ENCODE measurements around the gene CTSZ.
"Not testable (repeated sequence)": the region's sequence is repeated elsewhere in the genome, so short reads cannot be mapped to it uniquely, and the experiment has no call there.

The CTSZ gene

DNA sequence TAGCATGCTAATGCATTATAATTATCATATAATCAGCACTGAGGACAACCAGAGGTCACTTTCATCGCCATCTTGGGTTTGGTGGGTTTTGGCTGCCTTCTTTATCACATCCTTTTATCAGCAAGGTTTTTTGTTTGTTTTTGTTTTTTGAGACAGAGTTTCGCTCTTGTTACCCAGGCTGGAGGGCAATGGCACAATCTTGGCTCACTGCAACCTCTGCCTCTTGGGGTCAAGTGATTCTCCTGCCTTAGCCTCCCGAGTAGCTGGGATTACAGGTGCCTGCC lies 4.8 kb upstream of the CTSZ start:
- not testable (repeated sequence) for DNase-seq

DNA sequence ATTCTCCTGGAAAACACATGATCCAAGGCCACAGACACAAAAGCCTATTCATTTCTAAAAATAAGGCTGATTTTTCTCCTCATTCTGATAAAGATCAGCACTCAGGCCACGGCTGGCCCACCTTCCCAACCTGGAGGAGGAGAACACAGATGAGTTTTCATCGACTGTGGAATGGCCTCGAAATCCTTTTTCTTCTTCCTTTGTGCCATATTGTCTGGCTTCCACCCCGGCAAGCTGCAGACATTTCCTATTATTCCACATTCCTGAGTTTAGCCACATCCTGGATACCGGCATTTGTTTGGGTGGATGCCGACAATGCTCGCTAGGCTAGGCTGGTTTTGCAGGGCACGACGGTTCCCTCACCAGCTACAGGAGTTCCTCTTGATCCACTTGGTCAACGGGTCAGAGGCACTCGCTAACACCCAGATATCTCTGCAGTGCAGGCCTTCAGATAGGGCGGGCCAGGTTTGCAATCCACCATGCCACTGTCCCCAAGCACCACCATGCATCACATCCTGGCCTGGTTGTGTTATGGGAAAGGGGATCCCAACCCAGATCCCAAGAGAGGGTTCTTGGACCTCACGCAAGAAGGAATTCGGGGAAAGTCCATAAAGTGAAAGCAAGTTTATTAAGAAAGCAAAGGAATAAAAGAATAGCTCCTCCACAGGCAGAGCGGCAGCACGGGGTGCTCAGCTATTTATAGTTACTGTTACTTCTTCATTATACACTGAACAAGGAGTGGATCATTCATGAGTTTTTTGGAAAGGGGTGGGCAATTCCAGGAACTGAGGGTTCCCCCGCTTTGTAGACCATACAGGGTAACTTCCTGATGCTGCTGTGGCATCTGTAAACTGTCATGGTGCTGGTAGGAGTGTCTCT lies 4.2 kb upstream of the CTSZ start:
- no peak for DNase-seq

DNA sequence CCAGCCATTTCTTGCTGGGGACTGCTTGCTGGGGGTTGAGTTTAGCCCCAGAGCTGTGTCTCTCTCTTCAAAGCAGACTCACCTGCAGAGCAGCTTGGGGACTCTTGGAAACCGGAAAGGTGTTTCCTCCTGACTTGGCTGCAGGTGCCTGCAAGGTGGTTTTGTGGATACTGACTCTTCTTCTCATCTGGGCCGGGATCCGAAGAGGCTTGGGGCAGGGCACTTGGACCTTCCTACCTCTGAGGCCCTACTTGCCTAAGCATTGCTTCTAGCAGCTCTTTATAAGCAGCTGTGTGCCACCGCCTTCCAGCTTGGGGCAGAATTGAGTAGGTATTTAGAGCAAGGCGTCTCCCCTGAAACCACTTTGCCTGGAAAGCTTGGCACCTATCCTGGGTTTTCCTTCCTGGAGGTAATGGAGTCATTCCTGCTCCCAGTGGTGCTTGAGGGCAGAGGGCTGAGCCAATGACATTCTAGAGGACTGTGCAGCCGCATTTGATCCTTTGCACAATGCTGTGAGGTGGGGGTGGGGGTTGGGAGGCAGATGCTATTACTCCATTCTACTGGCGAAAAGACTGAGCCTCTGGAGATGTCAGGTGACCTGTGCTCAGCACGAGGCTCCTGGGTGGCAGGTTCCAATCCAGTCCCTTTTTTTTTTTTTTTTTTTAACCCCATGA lies 3.4 kb upstream of the CTSZ start:
- no peak for DNase-seq

DNA sequence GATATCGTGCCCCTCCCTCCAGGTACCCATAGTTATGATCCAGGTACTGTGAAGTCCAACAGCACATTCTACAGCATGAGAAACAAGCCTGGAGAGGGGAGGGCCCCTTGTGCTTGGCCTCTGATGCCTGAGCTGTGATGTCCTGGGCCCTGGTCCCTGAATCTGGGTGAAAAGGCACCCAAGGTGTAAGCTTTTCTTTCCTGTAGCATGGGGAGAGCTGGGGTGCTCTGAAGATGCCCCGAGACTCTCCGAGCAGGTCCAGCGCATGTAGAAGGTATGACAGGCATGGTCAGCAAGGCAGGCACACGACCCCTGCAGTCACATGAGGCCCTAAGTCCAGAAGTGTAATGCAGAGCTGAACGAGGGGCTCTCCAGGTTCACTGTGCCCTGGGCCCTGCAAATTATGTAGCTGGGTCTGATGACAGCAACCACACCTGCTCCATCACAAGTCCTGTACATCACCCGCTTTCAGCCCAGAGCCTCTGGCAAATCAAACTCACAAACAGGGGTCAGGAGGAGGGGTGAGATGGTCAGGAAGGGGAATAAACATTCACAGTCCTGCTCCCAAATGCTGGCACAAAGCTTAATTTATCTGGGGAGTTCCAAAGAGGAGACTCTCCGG lies 1.8 kb upstream of the CTSZ start:
- DNase-seq = no peak

DNA sequence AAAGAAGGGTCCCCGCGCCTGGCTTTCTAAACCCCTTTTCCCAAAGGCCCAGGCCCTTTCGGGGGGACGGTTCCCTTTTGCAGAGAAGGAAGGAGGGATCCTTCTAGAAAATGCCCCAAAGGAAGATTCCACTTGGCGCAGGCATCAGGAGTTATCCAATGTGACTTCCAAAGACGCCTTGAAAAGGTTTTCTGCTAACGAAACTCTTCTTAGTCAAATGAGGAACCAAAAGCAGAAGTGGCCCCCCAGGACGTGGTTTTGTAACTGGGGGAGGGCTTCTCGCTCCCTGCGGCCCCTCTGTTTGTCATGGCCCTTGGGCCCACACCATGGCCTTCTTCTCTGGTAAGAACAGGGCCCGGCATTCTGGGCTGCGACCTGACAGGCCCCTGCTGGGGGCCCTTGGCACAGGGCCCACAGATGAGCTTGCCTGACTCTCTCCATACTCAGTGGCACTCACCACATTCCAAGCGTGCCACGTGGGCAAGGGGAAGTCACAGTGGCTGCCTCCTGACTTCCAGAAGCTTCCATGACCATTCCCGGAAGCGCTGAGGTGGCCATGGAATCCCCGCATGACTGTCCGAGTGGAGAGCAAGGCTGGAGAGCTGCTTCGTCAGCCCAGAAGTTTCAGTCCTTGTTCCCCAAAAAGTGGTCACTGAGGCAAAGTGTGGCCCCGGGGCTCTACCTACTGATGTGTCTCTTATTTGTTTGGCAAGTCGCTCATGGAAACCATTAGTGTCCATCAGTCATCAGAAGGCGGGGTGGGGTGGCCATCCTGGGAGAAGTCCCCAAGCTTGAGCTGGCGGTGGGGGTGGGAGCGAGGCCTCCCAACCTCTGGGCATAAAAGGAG lies 834 bp upstream of the CTSZ start:
- DNase-seq = no peak

DNA sequence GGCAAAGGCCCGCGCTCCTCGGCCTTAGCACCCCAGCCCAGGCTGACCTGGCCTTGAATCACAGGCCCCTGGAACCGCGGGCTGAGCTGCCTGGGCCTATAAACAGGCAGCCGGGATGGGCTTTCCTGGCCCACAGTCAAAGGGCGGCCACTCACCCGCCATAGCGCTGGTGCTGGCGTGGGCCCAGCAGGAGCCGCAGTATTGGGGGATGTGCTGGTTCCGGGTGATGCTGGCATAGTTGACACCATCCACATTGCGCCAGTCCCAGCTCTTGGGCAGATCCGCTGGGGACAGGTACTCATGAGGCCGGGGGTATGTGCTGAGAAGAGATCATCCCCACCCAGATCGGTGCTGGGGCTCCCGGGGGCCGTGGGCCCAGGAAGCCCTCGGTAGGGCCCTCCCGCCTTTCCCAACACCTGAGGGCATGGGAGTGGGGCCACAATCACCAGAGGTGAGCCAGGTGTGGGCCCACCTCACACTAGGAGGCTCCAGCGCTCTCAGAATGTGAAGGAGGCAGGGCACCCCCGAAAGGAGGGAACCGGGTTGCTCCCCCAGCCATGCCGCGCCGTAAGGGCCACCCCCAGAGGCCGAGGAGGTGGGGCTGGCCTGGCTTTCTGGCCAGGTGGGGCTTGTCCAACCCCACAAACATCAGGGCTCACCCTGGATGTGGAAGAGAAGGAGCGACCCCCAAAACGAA lies 739 bp downstream of the CTSZ start:
- DNase-seq = no peak

DNA sequence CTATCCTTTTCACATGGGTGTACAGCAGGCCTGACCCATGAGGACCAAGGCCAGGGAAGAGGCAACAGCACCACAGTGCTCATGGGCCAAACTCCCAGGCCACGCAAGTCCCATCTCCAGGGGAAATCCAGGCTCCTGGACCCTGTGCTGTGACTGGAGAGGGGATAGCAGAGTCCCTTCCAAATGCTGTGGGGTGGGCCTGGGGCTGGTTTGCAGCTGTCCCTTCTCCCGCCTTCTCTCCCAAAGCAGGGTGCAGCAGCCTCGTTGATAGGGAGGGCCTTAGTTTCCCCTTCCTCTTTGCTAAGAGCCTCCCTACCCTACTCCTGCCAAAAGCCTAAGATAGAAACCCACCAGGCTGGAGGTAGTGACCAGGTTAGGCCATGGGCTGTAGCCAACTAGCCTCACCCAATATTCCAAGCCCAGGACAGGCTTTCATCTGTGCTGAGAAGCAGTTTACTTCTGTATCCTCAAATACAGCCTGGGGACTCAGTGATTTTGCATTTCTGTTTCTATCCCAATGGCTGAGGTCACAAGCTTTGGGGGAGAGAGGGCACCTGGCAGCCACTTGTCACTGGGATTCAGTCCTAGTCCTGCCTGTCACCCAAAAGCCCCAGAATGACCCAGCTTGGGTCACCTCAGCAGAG lies 1.4 kb downstream of the CTSZ start:
- no peak for DNase-seq

DNA sequence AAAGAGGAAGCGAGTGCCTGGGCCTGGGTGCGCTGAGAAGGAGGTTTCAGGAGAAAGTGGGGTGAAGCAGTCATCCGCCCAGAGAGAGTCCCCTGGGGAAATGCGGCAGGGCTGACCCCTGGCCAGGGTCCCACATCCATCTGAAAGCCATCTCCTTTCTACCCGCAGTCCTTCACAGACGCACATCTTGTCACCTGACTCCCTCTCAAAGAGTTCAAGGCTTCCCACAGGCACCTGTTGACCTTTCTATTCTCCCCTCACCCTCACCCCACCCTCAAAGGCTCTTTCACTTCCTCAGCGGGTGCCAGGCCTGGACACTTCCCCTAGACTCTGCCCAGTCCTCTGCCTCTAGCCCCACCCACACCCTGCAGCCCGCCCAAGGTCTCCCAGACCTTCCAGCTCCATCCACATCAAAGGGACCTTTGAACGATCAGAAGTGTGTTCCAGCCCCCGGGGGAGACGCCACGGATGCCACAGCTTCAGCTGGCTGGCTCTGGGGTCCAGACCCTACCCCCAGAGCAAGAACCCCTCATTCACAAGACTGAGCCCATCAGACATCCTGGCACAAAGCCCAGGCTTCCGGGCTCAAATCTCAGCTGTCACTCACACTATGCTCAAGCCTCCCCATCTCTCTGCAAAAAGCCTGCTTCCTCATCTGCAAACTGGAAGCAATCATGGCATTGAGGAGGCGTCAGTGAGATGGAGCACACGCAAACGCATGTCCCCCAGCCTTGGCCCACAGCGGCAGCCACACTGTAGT lies 2.1 kb downstream of the CTSZ start:
- DNase-seq = no peak

DNA sequence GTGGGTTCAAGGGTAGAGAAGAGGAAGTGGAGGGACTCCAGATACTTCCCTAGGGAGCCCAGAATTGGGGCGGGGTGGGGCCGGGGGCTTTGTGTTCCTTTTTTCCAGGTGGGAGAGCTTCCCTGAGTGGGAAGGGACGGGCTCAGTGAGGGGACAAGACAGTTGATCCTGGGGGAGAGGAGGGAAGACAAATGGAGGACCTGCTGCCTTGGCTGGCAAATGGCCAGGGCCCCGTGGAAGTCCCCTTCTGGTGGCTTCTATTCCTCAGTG lies 2.6 kb downstream of the CTSZ start:
- DNase-seq = no peak

DNA sequence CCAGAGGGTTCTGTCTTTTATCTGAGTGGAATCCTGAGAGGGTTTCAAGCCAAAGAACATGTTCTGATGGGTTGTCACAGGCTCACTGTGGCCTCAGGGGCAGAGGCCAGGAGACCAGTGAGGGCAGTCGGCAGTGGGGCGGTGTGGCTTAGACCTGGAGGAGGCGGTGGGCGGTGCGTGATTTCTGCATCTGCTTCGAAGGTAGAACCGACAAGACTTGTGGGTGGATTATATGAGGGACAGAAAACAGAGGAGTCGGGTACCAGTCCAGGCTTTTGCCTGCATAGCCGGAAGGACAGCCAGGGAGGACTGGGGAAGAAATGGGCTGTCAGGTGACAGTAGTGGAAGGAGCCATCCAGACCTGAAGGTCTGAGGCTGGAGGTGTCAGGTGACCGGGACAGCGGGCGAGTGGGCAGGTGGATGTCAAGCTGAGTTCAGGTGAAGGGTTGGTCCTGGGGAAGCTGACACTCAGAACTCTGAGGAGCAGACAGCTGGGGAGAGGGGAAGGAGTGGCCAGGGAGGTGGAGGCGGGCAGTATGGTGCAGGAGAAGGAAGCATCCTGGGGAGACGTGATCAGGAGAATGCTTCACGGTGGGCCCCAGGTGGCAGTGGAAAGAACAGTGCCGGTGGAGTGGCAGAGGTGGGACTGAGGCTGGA lies 3.1 kb downstream of the CTSZ start:
- no peak for DNase-seq

DNA sequence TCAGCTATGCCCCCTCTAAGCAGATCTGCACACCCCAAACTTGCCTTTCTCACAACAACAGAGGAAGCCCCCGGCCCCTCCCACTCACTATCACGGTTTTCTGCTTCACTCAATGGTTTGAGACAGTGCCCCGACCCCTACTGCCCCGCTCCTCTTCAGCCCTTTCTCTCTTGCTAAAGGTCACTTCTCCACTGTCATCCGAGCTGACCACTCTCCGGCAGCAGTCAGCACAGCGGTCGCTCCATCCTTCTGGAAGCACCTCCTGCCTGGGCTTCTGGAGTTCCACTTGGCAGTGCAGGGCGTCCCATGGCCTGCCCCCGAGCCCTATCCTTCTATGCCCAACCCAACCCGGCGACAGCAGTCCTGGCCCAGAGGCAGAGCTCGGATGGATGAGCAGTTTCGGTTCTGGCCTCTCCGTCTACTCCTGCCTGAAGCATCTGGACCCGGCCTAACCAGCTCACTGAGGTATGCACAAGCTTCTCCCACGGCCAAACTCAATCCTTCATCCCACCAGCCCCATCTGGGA lies 4.1 kb downstream of the CTSZ start:
- no peak for DNase-seq

DNA sequence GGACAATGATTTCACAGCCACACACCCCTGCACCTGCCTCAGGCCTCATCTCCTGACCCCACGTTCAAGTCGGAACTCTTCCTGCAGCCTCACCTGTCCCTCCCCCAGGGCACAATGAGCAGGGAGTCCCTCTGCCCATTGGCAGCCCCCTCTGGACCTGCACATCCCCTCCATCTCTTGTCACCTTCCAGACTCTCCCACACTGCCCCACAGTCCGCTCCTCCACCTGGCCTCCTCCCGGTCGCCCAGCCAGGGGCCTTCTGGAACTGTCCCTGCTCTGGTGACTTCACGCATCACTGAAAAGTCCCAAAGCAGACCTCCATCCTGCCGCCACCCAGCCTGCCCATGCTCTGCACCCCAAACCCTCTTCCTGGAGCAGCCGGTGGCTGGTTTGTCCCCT lies 4.7 kb downstream of the CTSZ start:
- DNase-seq = no peak

DNA sequence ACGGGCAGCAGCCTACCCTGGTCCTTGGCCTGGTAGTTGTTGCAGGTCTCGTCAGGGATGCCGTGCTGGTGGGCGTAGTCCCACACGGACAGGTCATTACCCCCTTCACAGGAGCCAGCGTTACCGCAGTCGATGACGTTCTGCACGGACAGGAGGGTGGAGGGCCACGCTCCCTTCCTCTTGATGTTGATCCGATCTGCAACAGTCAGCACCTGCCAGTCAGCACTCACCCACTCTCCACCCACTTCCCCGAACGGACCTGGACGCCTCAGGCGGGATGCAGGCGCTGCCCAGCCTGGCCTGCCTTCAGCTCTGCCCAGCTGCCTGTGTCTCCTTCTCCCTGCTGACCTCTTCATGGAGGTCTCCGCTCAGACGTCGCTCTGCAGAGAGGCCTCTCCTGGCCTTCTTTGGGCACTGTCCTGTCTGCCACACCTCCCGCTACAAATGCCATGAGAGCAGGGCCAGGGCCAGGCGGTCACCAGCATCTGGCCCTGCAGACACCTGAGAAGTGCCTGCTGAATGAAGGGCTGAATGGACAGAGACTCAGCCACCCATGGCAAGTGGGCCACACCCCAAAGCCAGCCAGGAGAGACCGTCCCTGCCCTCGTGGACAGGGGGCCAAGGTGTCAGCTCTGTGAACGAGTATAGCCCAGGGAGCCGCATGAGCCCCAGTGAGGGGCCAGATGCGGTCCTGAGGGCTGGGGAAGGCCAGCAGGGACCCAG lies 5.4 kb downstream of the CTSZ start:
- DNase-seq = no peak

DNA sequence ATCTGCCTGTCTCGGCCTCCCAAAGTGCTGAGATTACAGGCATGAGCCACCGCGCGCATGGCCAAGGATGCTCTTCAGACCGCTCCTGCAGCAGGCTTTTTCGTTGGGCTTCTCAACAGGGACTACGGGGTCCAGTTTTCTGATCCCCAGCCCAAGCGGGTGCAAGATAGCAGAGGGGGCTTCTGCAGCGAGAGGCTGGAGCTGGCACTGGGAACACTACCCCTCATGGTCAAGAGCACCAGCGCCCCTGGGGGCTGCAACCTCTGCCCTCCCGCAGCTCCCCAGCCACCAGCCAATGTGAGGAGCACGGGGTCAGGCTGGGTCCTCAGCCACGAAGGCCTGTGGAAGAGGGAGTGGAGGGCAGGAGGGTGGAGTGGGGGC lies 6.0 kb downstream of the CTSZ start:
- DNase-seq = no peak

DNA sequence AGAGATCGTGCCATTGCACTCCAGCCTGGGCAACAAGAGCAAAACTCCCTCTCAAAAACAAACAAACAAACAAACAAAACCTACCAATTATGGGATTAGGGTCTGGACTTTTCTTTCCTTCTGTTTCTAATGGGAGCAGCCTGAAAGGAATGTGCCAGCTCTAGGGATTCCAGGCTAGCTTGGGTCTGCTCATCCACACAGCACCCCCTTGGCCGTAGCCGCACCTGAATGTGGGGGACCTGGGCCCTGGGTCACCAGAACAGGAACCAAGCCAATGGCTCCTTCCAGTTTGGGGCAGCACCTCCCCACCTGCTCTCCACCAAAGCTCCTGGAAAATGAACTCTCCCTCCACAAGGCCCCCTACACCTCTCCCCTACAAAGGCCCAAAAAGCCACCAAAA lies 6.7 kb downstream of the CTSZ start:
- no peak for DNase-seq

DNA sequence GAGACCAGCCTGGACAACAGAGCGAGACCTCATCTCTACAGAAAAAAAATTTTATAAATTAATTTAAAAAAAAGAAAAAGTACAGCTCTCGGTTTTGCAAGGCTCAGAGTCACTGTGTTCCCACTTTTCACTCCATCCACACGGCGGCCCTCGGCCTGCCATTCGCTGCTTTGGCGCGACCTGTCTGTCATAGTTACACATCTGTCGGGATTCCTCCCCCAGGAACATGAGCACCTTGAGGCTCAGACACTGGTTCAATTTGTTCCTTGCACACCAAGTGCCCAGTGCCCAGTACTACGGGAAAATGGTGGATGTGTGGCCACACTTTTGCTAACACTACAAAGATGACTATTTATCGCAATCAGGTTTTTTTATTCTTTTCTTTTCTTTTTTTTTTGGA lies 8.4 kb downstream of the CTSZ start:
- DNase-seq = no peak

DNA sequence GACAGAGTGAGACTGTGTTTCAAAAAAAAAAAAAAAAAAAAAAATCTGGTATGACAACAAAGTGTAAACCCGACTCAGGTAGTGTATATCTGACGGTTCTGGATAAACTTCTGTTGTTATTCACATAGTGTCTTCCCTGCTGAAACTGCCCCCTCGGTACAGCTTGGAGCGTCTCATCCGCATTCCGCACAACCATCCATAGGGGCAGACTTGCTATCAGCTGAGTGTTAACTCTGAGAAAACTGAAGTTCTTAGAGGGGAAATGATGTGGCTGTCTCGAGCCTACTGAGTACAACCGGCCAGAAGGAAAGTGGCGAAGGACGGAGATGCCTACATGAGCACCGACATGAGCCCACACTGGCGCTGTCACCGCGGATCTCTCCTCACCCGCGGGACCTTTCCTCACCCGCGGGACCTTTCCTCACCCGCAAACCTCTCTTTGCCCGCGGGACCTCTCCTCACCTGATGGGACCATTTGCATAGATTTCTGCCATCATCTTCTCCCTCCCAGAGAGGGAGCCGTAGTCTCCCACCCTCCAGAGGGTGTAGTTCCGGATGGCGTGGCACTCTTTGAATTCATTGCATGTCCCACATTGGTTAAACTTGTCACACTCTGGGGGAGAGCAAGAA lies 9.8 kb downstream of the CTSZ start:
- no peak for DNase-seq

DNA sequence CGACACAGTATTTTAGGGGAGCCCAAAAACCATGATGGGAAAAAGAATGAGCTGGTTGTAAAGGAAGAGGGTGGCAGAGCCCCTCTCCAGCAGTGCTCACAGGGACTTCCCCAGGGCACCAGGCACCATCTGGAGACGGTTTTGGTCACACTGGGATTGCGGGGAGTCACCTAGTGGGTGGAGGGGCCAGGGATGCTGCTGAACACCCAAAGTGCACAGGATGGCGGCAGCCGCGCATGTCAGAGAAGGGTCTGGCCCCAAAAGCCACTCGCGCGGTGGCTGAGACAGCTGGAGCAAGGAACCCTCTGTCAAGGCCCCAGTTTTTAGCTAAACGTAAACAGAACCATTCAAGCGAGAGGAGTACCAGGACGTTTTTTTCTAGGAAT lies 10.8 kb downstream of the CTSZ start:
- DNase-seq = no peak

DNA sequence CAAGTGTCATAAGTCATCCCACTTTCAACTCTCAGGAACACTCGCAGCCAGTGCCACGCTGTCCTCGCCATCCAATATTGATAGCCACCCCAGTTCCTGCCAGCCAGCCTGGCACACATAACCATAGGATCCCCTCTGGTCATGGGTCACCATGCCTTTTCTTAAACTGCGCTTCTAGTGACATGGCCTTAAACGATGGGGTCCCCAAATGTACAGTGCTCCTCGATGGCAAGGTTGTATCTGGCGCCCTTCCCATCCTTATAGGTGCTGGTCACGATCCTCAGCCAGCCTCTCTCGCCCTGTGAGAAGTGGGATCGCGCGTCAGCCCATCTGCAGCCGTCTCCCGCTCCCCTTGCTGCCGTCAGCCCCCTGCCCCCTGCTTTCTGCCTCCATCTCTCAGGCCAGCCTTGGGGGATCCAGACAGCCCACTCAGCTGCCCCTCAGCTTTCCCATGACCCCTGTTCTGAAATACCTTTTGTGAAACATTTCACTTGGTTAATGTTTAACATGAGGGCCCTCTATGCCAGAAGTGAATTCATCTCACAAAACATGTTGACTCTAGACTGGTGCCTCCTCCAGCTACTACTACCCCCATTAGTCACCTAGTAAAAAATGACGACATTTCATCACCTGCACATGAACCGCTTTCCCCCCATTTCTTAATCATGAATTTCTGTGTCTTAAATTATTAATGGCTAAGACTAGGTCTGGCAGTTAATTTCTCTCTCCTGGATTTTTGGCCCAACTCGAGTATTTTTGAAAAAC lies 11.4 kb downstream of the CTSZ start:
- DNase-seq = no peak
